Cardiac muscle cell (in vitro differentiated cells and primary cell): ENCODE results near the gene PSME4. TPM values are rescaled to one million over a fixed set of nuclear protein-coding genes. Genes with fewer than 3 reads are reported as not detected.
A peak's percentile ranks its signal among the peaks of the same experiment; 100 is the strongest.
"Not testable (repeated sequence)": the region's sequence is repeated elsewhere in the genome, so short reads cannot be mapped to it uniquely, and the experiment has no call there.

ENCODE experiments used
- DNase-seq, 2 donors: peaks; one replicate each; pipeline versions ENCODE4 v3.0.0 to v3.0.0-alpha.2; 2010 to 2017; ENCODE audit warnings: low read depth in 1 of 2, low spot score in 1 of 2
- H3K27ac ChIP-seq: fragments of 200-600 bp; sonication (generic); 2 replicates; pipeline ENCODE4 v1.5.1; 2016
- H3K27me3 ChIP-seq: fragments of 200-600 bp; sonication (generic); 2 replicates; pipeline ENCODE4 v1.6.0; 2016; ENCODE audit warnings: control low read depth
- H3K36me3 ChIP-seq: fragments of 200-600 bp; sonication (generic); 2 replicates; pipeline ENCODE4 v1.5.1; 2016; ENCODE audit warnings: control low read depth
- H3K4me1 ChIP-seq: fragments of 200-600 bp; sonication (generic); 2 replicates; pipeline ENCODE4 v1.8.1; 2017; ENCODE audit warnings: low read depth, mild to moderate bottlenecking, mixed run types
- H3K4me3 ChIP-seq: fragments of 200-600 bp; sonication (generic); 2 replicates; pipeline ENCODE4 v1.5.1; 2016; ENCODE audit warnings: mild to moderate bottlenecking
- H3K9me3 ChIP-seq: fragments of 200-600 bp; sonication (generic); 2 replicates; pipeline ENCODE4 v1.5.1; 2017; ENCODE audit warnings: low read depth, mild to moderate bottlenecking, control low read depth
- polyA plus RNA-seq: library from polyadenylated mRNA; unstranded; fragments of >200 nt; fragmentation: Nextera tagmentation; extraction: Ambion mirVana; gene quantifications from 2 replicates; pipeline ENCODE4 v1.2.1, GENCODE V29; 2016
- total RNA-seq: library from RNA; depleted of rRNA; stranded (reverse); fragments of >200 nt; gene quantifications from 2 replicates; pipeline ENCODE4 v1.2.3, GENCODE V29; 2016
- TF ChIP-seq, protein P1 (sequence below): IDR thresholded peaks from 2 replicates; pipeline ENCODE4 v1.5.1; 2012; ENCODE audit warnings: low read depth, mild to moderate bottlenecking, low read length

Gene PSME4
- total and polyA plus RNA-seq, 2 experiments from 2014 or later = 8.7 to 27.6 TPM

DNA sequence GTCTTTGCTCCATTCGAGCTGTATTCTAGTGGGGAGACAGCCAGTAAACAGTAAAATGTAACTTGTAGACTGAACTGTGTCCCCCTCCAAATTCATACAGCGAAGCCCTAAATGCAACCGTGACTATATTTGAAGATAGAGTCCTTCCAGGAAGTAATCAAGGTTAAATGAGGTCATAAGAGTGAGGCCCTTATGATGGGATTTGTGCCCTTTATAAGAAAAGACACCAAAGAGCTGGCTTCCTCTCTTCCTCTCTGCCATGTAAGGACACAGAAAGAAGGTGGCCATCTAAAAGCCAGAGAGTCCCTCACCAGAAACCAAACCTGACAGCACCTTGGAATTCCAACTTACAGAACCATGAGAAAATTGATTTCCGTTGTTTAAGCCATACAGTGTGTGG, 142.5 kb downstream of the PSME4 start:
- Histone ChIP-seq H3K27ac (no peak overlapping the region), H3K4me3 (no peak overlapping the region), H3K4me1 (no peaks in the 10 kb centered on the region), H3K27me3 (no peaks in the 10 kb centered on the region), H3K36me3 (no peaks in the 10 kb centered on the region), H3K9me3 (no peaks in the 10 kb centered on the region)
- no peak for DNase-seq
- TF ChIP-seq, protein P1, sequence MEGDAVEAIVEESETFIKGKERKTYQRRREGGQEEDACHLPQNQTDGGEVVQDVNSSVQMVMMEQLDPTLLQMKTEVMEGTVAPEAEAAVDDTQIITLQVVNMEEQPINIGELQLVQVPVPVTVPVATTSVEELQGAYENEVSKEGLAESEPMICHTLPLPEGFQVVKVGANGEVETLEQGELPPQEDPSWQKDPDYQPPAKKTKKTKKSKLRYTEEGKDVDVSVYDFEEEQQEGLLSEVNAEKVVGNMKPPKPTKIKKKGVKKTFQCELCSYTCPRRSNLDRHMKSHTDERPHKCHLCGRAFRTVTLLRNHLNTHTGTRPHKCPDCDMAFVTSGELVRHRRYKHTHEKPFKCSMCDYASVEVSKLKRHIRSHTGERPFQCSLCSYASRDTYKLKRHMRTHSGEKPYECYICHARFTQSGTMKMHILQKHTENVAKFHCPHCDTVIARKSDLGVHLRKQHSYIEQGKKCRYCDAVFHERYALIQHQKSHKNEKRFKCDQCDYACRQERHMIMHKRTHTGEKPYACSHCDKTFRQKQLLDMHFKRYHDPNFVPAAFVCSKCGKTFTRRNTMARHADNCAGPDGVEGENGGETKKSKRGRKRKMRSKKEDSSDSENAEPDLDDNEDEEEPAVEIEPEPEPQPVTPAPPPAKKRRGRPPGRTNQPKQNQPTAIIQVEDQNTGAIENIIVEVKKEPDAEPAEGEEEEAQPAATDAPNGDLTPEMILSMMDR = no peak

DNA sequence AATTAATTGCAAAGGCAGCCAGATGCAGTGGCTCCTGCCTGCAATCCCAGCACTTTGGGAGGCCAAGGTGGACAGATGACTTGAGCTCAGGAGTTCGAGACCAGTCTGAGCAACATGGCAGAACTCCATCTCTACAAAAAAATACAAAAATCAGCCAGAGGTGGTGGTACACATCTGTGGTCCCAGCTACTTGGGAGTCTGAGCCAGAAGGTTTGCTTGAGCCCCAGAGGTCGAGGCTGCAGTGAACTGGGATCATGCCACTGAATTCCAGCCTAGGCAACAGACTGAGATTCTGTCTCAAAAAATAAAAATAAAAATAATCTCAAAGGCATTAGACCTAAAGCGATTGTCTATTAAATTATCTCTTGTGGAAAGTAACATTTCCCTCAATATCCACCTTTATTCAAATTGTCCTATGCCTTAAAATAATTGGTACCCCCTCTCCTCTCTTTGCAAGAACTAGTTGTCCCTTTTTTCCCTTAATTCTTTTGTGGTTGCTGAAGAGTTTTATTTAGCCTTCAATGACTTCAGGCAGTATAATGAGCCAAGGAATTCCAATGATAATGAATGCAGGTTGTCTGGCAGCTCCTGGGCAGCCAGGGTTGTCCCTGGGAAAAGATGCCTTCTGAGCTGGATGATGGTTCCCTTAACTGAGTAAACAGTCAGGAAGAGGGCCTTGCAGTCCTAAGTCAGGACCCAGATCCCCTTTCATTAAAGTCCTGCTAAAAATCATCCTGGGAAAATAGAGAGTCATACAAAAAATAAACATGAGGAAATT, 143.2 kb downstream of the PSME4 start:
- no peak for DNase-seq
- no peak overlapping the region for H3K27ac ChIP-seq
- no peaks in the 10 kb centered on the region for H3K27me3 ChIP-seq
- H3K9me3 ChIP-seq = no peaks in the 10 kb centered on the region
- H3K36me3 ChIP-seq = no peaks in the 10 kb centered on the region
- no peak overlapping the region for H3K4me3 ChIP-seq
- TF ChIP-seq, protein P1 = no peak
- H3K4me1 ChIP-seq = no peaks in the 10 kb centered on the region

DNA sequence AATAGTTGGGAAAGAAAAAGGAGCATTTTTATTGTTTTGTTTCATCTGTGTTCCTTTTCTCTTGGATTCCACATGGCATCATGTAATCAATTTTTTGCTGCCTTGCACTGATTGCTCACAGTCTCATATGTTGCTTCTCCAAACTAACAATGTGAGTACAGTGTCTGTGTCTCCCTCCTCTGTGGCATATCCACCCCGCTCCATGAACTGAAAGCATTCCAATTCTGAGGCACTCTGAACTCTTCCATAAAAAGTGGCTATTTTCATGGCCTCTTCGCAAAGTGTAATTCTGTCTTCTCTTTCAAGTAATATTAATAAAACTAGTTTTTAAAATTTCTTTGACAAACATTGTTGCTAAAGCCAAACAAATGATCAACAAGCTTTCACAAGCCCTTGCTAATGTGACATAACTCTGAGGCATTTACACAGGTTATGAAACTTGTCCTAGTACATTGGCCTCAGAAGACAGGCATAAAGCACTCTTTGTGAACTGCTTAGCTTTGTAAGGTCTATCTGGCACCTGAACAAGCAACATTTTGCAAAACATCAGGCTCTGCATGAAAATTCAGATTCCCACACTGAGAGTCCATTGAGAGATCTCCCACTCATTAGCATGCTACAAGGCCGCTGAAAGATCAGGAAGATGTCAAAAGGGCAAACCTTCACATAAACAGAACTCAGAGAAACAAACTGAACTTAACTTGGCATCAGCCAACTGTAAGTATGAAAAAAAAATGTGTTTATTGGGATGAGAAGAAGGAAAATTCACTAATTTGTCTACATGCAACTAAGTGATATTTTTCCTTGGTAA, 144.0 kb downstream of the PSME4 start:
- Histone ChIP-seq H3K4me1 (no peaks in the 10 kb centered on the region), H3K9me3 (no peaks in the 10 kb centered on the region), H3K27me3 (no peaks in the 10 kb centered on the region), H3K27ac (peak overlapping the region; percentile 48), H3K4me3 (no peak overlapping the region), H3K36me3 (no peaks in the 10 kb centered on the region)
- DNase-seq = peak in 1 of 2 donors; percentile 48
- TF ChIP-seq, protein P1 = no peak

DNA sequence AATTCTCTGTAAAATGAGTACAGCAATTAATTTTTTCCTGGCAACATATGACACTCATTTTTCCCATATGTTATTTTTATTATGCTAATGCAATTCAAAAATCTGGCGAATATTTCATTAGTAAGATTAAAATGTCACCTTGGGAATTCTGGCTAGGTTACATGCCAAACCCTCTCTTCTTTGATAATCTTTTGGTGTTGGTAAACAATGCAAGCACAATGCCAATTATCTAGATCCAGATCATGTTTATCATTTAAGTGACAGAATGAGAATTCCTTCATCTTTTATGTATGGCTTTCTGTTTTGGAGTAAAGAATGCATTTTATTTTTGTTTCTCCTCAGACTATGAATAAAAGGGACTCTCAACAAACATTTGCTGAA, 144.8 kb downstream of the PSME4 start:
- no peaks in the 10 kb centered on the region for H3K4me1 ChIP-seq
- no peaks in the 10 kb centered on the region for H3K36me3 ChIP-seq
- H3K27ac ChIP-seq = no peak overlapping the region
- DNase-seq = no peak
- no peak overlapping the region for H3K4me3 ChIP-seq
- no peaks in the 10 kb centered on the region for H3K27me3 ChIP-seq
- TF ChIP-seq, protein P1 = no peak
- no peaks in the 10 kb centered on the region for H3K9me3 ChIP-seq

DNA sequence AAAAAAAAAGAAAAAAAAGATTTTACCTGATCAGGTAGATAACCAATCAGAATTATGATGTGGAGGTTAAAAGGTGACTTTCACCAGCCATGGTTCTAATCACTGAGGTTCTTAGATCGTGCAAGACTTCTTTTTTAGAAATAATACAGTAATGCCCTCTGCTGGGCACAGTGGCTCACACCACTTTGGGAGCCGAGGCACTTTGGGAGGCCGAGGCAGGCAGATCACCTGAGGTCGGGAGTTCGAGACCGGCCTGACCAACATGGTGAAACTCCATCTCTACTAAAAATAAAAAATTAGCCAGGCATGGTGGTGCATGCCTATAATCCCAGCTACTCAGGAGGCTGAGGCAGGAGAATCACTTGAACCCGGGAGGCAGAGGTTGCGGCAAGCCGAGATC, 147.2 kb downstream of the PSME4 start:
- TF ChIP-seq, protein P1 = peak; percentile 12
- DNase-seq = peak in 1 of 2 donors; percentile 6
- H3K4me3 ChIP-seq, H3K27ac ChIP-seq, H3K4me1 ChIP-seq, H3K9me3 ChIP-seq, H3K36me3 ChIP-seq, H3K27me3 ChIP-seq: not testable (repeated sequence)
